Measurements from ENCODE around the gene SYK.

GRCh38 chr9:90853945-90854344, 52.3 kb downstream of the SYK start:
- no peak for TF ChIP-seq POLR2A (IDR thresholded peaks at IDR 0.05)
- TF ChIP-seq, protein P1, sequence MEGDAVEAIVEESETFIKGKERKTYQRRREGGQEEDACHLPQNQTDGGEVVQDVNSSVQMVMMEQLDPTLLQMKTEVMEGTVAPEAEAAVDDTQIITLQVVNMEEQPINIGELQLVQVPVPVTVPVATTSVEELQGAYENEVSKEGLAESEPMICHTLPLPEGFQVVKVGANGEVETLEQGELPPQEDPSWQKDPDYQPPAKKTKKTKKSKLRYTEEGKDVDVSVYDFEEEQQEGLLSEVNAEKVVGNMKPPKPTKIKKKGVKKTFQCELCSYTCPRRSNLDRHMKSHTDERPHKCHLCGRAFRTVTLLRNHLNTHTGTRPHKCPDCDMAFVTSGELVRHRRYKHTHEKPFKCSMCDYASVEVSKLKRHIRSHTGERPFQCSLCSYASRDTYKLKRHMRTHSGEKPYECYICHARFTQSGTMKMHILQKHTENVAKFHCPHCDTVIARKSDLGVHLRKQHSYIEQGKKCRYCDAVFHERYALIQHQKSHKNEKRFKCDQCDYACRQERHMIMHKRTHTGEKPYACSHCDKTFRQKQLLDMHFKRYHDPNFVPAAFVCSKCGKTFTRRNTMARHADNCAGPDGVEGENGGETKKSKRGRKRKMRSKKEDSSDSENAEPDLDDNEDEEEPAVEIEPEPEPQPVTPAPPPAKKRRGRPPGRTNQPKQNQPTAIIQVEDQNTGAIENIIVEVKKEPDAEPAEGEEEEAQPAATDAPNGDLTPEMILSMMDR (IDR thresholded peaks at IDR 0.05), result no peak

Data from thyroid gland (tissue), 4 donors.